ENCODE data around the gene RPL34.

Gene RPL34

GRCh38 chr4:108602163-108602562, 18.2 kb upstream of the RPL34 start:
- H3K36me3 ChIP-seq (ENCODE audit: control insufficient read depth in 2 of 2, insufficient read depth in 1 of 2, low read length in 2 of 2), result no peaks in the 10 kb centered on the region
- H3K4me1 ChIP-seq (ENCODE audit: control insufficient read depth, insufficient read depth, low read length), result no peaks in the 10 kb centered on the region
- ChIA-PET POLR2A (no interaction called here), CTCF (no interaction called here)
- H3K9me3 ChIP-seq (ENCODE audit: control insufficient read depth, insufficient read depth, low read depth, low read length), result no peaks in the 10 kb centered on the region
- TF ChIP-seq ZNF692 (tag by site-specific recombination; IDR thresholded peaks at IDR 0.05), result no peak
- TF ChIP-seq ZNF19 (tag by site-specific recombination; IDR thresholded peaks at IDR 0.05; ENCODE audit: low read depth), result no peak
- no peak for TF ChIP-seq ZNF555 (tag by site-specific recombination; conservative IDR thresholded peaks at IDR 0.05)
- no peak for TF ChIP-seq ZNF623 (tag by site-specific recombination; IDR thresholded peaks at IDR 0.05)
- TF ChIP-seq ZNF140 (tag by site-specific recombination; IDR thresholded peaks at IDR 0.05), result no peak
- no peak for TF ChIP-seq GLIS1 (tag by site-specific recombination; IDR thresholded peaks at IDR 0.05)
- no peak for TF ChIP-seq ZNF133 (tag by site-specific recombination; IDR thresholded peaks at IDR 0.05)
- no peak for TF ChIP-seq ZNF513 (tag by site-specific recombination; IDR thresholded peaks at IDR 0.05)
- TF ChIP-seq ZNF350 (tag by site-specific recombination; IDR thresholded peaks at IDR 0.05), result no peak
- no peak overlapping the region for H3K4me3 ChIP-seq (ENCODE audit: low read depth, low read length)
- H3K27ac ChIP-seq (ENCODE audit: extremely low read depth, low read depth, low read length), result no peak overlapping the region

- ChIA-PET POLR2A (interaction anchor here (0.7 kb wide), 1 partner anchor 13 kb away, joined by 3 read pairs; the partner anchor contains the start of gene RPL34), CTCF (no interaction called here)
- H3K4me1 ChIP-seq (ENCODE audit: control insufficient read depth, insufficient read depth, low read length), result no peaks in the 10 kb centered on the region
- no peak overlapping the region for H3K27ac ChIP-seq (ENCODE audit: extremely low read depth, low read depth, low read length)
- H3K4me3 ChIP-seq (ENCODE audit: low read depth, low read length), result no peak overlapping the region
- no peaks in the 10 kb centered on the region for H3K9me3 ChIP-seq (ENCODE audit: control insufficient read depth, insufficient read depth, low read depth, low read length)
- TF ChIP-seq MZF1 (tag by site-specific recombination; IDR thresholded peaks at IDR 0.05; ENCODE audit: borderline replicate concordance) (no peak), ZNF398 (tag by site-specific recombination; IDR thresholded peaks at IDR 0.05) (no peak), YY2 (tag by site-specific recombination; IDR thresholded peaks at IDR 0.05) (no peak), ZNF843 (tag by site-specific recombination; IDR thresholded peaks at IDR 0.05) (no peak), ZXDB (tag by site-specific recombination; IDR thresholded peaks at IDR 0.05) (no peak), ZIC2 (tag by site-specific recombination; IDR thresholded peaks at IDR 0.05) (no peak), ZNF48 (tag by site-specific recombination; IDR thresholded peaks at IDR 0.05) (no peak), ZBTB49 (tag by site-specific recombination; IDR thresholded peaks at IDR 0.05; ENCODE audit: low read depth) (no peak), ZNF324 (tag by site-specific recombination; IDR thresholded peaks at IDR 0.05) (no peak), ZNF768 (tag by site-specific recombination; IDR thresholded peaks at IDR 0.05) (no peak), ZNF621 (tag by site-specific recombination; IDR thresholded peaks at IDR 0.05) (no peak), ZNF76 (tag by site-specific recombination; IDR thresholded peaks at IDR 0.05; ENCODE audit: borderline replicate concordance, low read depth) (no peak), KLF9 (tag by site-specific recombination; IDR thresholded peaks at IDR 0.05; ENCODE audit: low read depth) (no peak), OVOL3 (tag by site-specific recombination; IDR thresholded peaks at IDR 0.05) (no peak), KLF8 (tag by site-specific recombination; IDR thresholded peaks at IDR 0.05) (no peak)
- no peaks in the 10 kb centered on the region for H3K36me3 ChIP-seq (ENCODE audit: control insufficient read depth in 2 of 2, insufficient read depth in 1 of 2, low read length in 2 of 2)
Measured at GRCh38 chr4:108607079-108607815, 13.1 kb upstream of the RPL34 start.

All from HEK293 (cell line).